HPDE6-E6E7 (cell line): Measurements from ENCODE around the gene PRM2.

Source experiments
- DNase-seq: peaks from one replicate; pipeline ENCODE4 v3.0.0; 2011; ENCODE audit warnings: missing footprints; ENCODE audit errors: extremely low spot score

The PRM2 gene

GRCh38 chr16:11229906-11230305 is 46.4 kb downstream of the PRM2 start:
- DNase-seq = no peak

DNA sequence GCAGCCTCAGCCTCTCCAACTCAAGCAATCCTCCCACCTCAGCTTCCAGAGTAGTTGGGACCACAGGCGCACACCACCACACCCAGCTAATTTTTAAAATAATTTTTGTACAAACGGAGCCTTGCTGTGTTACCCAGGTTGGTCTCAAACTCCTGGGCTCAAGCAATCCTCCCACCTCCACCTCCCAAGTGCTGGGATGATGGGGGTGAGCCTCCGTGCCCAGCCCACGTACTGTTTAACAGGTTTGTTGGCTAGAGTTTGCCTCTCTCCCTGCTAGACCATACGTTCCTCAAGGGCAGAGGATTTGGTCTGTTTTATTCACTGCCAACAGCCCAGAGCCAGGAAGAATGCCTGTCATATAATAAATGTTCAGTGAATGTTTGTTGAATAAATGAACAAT is 46.8 kb downstream of the PRM2 start:
- DNase-seq = no peak

- no peak for DNase-seq
These were observed 50.4 kb downstream of the PRM2 start for GRCh38 chr16:11225677-11226549.
